Upper lobe of left lung (tissue), 4 donors: ENCODE data around the gene MPRIP.

Experiments used
- POLR2A ChIP-seq, 4 donors: fragments of 450-650 bp; IDR thresholded peaks; one replicate each; pipeline ENCODE4 v1.5.1; 2016 to 2017; ENCODE audit warnings: antibody characterized with exemption in 4 of 4, mild to moderate bottlenecking in 2 of 4
- POLR2AphosphoS5 ChIP-seq, 2 donors: sonication (generic); formaldehyde crosslinking; IDR thresholded peaks; one replicate each; pipeline ENCODE4 v1.5.1; 2017; ENCODE audit warnings: antibody characterized with exemption in 2 of 2
- TF ChIP-seq, protein P1 (sequence below), 6 experiments: fragments of 450-650 bp in 4 of 6; fragments of 200-600 bp in 2 of 6; sonication (generic) in 2 of 6; IDR thresholded peaks; one replicate each; pipeline ENCODE4 v1.5.1; 2016 to 2019; ENCODE audit warnings: antibody characterized with exemption in 6 of 6

- TF ChIP-seq POLR2A (IDR thresholded peaks at IDR 0.05): no peak
- TF ChIP-seq POLR2AphosphoS5 (IDR thresholded peaks at IDR 0.05): no peak
- TF ChIP-seq, protein P1, sequence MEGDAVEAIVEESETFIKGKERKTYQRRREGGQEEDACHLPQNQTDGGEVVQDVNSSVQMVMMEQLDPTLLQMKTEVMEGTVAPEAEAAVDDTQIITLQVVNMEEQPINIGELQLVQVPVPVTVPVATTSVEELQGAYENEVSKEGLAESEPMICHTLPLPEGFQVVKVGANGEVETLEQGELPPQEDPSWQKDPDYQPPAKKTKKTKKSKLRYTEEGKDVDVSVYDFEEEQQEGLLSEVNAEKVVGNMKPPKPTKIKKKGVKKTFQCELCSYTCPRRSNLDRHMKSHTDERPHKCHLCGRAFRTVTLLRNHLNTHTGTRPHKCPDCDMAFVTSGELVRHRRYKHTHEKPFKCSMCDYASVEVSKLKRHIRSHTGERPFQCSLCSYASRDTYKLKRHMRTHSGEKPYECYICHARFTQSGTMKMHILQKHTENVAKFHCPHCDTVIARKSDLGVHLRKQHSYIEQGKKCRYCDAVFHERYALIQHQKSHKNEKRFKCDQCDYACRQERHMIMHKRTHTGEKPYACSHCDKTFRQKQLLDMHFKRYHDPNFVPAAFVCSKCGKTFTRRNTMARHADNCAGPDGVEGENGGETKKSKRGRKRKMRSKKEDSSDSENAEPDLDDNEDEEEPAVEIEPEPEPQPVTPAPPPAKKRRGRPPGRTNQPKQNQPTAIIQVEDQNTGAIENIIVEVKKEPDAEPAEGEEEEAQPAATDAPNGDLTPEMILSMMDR (IDR thresholded peaks at IDR 0.05): no peak
Observed at GRCh38 chr17:17226451-17227265, 184.4 kb downstream of the MPRIP start.
